Esophagus muscularis mucosa (tissue), 4 donors: ENCODE data around the gene PRKD1. TPM values are rescaled to one million over a fixed set of nuclear protein-coding genes. Genes with fewer than 3 reads are reported as not detected.

ENCODE experiments used
- DNase-seq: peaks from one replicate; pipeline ENCODE4 v3.0.0-alpha.2; 2017; ENCODE audit errors: extremely low spot score
- H3K27ac ChIP-seq, 4 donors: fragments of 200-600 bp; sonication (generic); replicated peaks in 1 of 4; 1 replicate in 3 of 4; 2 replicates in 1 of 4; pipeline ENCODE4 v1.5.1; 2016 to 2019; ENCODE audit warnings: mild to moderate bottlenecking in 1 of 4
- H3K27me3 ChIP-seq, 4 donors: fragments of 200-600 bp; sonication (generic); one replicate each; pipeline versions ENCODE4 v1.5.1 to v1.6.0; 2016 to 2019
- H3K36me3 ChIP-seq, 4 donors: fragments of 200-600 bp; sonication (generic); one replicate each; pipeline ENCODE4 v1.5.1; 2016 to 2019
- H3K4me1 ChIP-seq, 4 donors: fragments of 200-600 bp; sonication (generic); one replicate each; pipeline ENCODE4 v1.5.1; 2016 to 2019
- H3K4me3 ChIP-seq, 4 donors: fragments of 200-600 bp; sonication (generic); 1 replicate in 2 of 4; 2 replicates in 2 of 4; pipeline ENCODE4 v1.5.1; 2016 to 2019; ENCODE audit warnings: mild to moderate bottlenecking in 4 of 4, moderate library complexity in 1 of 4
- H3K9me3 ChIP-seq, 4 donors: fragments of 200-600 bp; sonication (generic); 1 replicate in 3 of 4; 2 replicates in 1 of 4; pipeline ENCODE4 v1.5.1; 2016 to 2019
- EP300 ChIP-seq: sonication (generic); formaldehyde crosslinking; IDR thresholded peaks from one replicate; pipeline ENCODE4 v1.6.1; 2017; ENCODE audit warnings: antibody characterized with exemption
- POLR2A ChIP-seq: fragments of 450-650 bp; IDR thresholded peaks from one replicate; pipeline ENCODE4 v1.6.1; 2017; ENCODE audit warnings: antibody characterized with exemption, moderate library complexity, mild to moderate bottlenecking, low read depth
- POLR2AphosphoS5 ChIP-seq, 2 donors: sonication (generic); formaldehyde crosslinking; IDR thresholded peaks; one replicate each; pipeline ENCODE4 v1.6.1; 2017; ENCODE audit warnings: antibody characterized with exemption in 2 of 2
- WGBS: methylation state at CpG from one replicate; pipeline ENCODE4 v1.1.5; 2018; 5-methylcytosine and 5-hydroxymethylcytosine counted together
- intact Hi-C: fragments of 100-400 bp; cut with DNase I; formaldehyde crosslinking; loops from one replicate; pipeline ENCODE4 v1.15.1; 2023
- total RNA-seq, 4 donors: library from RNA; depleted of rRNA; stranded (reverse); fragments of >200 nt; gene quantifications; one replicate each; pipeline versions ENCODE4 v1.1.0 to v1.2.1, GENCODE V29; 2016
- TF ChIP-seq, protein P1 (sequence below), 3 experiments: fragments of 200-600 bp in 2 of 3; fragments of 450-650 bp in 1 of 3; sonication (generic) in 2 of 3; IDR thresholded peaks; one replicate each; pipeline ENCODE4 v1.5.1; 2017 to 2019; ENCODE audit warnings: antibody characterized with exemption in 3 of 3, mild to moderate bottlenecking in 2 of 3, moderate library complexity in 1 of 3

Gene PRKD1
- total RNA-seq, 4 donors from 2014 or later, result 10.4 to 18.7 (median 14.0) TPM

DNA sequence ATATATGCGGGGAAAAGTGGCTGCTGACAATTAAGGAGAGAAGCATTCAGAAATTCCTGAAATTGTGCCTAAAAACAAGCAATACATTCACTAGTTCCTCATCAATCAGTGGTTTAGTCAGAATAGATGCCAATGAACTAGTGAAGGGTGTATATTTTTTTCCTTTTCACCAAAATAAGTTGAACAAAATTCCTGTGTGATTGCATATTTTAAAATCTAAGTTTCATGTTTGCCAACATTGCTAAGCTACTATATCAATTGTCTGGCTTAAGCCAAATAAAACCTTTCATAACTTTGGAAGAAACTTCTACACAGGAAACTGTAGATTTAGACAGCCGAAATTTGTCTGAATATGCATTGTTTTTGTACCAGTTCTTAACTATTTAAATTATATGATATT lies 8.7 kb downstream of the PRKD1 start:
- H3K27me3 ChIP-seq, result no peaks in the 10 kb centered on the region
- no peak overlapping the region for H3K4me3 ChIP-seq
- peaks cover 0 to 3% (median 0%) of the 10 kb centered on the region in 4 donors for H3K4me1 ChIP-seq
- DNase-seq, result no peak
- WGBS, result 71% methylated on average over 2 of the region's 2 CpGs
- no peaks in the 10 kb centered on the region for H3K36me3 ChIP-seq
- TF ChIP-seq, protein P1, sequence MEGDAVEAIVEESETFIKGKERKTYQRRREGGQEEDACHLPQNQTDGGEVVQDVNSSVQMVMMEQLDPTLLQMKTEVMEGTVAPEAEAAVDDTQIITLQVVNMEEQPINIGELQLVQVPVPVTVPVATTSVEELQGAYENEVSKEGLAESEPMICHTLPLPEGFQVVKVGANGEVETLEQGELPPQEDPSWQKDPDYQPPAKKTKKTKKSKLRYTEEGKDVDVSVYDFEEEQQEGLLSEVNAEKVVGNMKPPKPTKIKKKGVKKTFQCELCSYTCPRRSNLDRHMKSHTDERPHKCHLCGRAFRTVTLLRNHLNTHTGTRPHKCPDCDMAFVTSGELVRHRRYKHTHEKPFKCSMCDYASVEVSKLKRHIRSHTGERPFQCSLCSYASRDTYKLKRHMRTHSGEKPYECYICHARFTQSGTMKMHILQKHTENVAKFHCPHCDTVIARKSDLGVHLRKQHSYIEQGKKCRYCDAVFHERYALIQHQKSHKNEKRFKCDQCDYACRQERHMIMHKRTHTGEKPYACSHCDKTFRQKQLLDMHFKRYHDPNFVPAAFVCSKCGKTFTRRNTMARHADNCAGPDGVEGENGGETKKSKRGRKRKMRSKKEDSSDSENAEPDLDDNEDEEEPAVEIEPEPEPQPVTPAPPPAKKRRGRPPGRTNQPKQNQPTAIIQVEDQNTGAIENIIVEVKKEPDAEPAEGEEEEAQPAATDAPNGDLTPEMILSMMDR (IDR thresholded peaks at IDR 0.05), result no peak
- TF ChIP-seq EP300, result no peak
- TF ChIP-seq POLR2A, result no peak
- TF ChIP-seq POLR2AphosphoS5 (IDR thresholded peaks at IDR 0.05), result no peak
- H3K27ac ChIP-seq, result no peak overlapping the region
- no peaks in the 10 kb centered on the region for H3K9me3 ChIP-seq
- intact Hi-C loops, result no loop called here

DNA sequence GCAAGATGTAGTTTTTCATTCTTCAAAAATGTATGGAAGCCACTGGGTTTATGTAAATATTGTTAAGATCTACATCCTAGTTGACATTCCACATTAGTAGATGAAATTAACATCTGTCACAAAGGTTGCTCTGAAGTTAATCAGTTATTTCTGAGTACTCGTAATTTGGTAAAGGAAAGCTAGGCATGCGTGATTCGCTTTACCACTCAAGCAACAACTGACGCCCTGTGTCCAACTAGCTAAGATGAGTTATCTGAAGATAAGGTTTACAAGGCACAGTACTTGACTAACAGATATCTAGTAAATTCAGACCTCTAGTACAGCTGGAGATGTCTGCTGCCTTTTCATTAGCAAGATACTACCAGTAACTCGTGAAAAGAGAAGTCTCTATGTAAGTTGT lies 14.1 kb downstream of the PRKD1 start:
- TF ChIP-seq, protein P1 (IDR thresholded peaks at IDR 0.05), result no peak
- no peak for TF ChIP-seq POLR2A
- no peak for TF ChIP-seq POLR2AphosphoS5 (IDR thresholded peaks at IDR 0.05)
- H3K9me3 ChIP-seq, result peaks cover 0 to 4% (median 0%) of the 10 kb centered on the region in 4 donors
- H3K4me3 ChIP-seq, result no peak overlapping the region
- WGBS, result 92% methylated on average over 5 of the region's 5 CpGs
- intact Hi-C loops, result no loop called here
- H3K27ac ChIP-seq, result no peak overlapping the region
- no peaks in the 10 kb centered on the region for H3K36me3 ChIP-seq
- no peaks in the 10 kb centered on the region for H3K27me3 ChIP-seq
- H3K4me1 ChIP-seq, result no peaks in the 10 kb centered on the region
- no peak for DNase-seq

DNA sequence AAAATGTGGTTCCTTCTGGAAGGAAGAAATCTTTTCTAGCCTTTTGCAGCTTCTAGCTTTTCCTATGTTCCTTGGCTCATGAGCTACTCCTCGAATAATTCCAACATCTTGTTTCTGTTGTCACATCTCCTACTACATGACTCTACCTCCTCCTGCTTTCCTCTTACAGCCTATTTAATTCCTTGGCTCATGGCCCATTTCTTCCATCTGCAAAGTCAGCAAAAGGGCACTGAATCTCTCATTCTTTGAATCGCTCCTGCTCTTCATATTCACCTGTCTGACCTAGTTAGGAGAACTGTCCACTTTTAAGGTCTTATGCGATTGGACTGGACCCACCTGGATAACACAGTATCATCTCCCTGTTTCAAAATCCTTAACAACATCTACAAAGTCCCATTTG lies 15.8 kb downstream of the PRKD1 start:
- WGBS, result 82% methylated on average over 3 of the region's 3 CpGs
- DNase-seq, result no peak
- Histone ChIP-seq H3K4me3 (no peak overlapping the region), H3K27me3 (no peaks in the 10 kb centered on the region), H3K9me3 (peaks cover 0 to 4% (median 0%) of the 10 kb centered on the region in 4 donors), H3K4me1 (peaks cover 0 to 10% (median 7%) of the 10 kb centered on the region in 4 donors), H3K27ac (no peak overlapping the region), H3K36me3 (no peaks in the 10 kb centered on the region)
- intact Hi-C loops, result no loop called here
- TF ChIP-seq POLR2A (no peak), EP300 (no peak), POLR2AphosphoS5 (IDR thresholded peaks at IDR 0.05) (no peak)
- TF ChIP-seq, protein P1 (IDR thresholded peaks at IDR 0.05), result no peak

DNA sequence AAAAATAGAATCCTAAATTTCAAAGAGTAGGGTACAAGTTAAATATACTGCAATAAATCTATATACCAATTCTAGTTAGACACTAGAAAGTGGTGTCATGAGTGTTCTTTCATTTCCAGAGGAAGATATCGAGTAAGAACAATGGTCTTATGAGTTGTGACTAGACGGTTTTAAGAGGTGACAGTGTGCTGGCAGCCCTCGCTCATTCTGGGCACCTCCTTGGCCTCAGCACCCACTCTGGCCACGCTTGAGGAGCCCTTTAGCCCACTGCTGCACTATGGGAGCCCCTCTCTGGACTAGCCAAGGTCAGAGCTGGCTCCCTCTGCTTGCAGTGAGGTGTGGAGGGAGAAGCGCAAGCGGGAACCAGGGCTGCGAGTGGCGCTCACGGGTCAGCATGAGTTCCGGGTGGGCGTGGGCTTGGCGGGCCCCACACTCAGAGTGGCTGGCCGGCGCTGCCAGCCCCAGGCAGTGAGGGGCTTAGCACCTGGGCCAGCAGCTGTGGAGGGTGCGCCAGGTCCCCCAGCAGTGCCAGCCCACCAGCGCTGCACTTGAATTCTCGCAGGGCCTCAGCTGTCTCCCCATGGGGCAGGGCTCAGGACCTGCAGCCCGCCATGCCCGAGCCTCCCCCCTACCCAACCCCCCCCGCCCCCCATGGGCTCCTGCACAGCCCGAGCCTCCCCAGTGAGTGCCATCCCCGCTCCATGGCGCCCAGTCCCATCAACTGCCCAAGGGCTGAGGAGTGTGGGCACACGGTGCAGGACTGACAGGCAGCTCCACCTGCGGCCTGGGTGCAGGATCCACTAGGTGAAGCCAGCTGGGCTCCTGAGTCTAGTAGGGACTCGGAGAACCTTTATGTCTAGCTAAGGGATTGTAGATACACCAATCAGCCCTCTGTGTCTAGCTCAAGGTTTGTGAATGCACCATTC lies 18.7 kb downstream of the PRKD1 start:
- Histone ChIP-seq H3K36me3 (no peaks in the 10 kb centered on the region), H3K27me3 (no peaks in the 10 kb centered on the region), H3K9me3 (peaks cover 0 to 4% (median 0%) of the 10 kb centered on the region in 4 donors), H3K4me1 (peaks cover 5 to 18% (median 16%) of the 10 kb centered on the region in 4 donors), H3K27ac (no peak overlapping the region), H3K4me3 (no peak overlapping the region)
- WGBS, result 95% methylated on average over 17 of the region's 26 CpGs
- intact Hi-C loops, result no loop called here
- DNase-seq, result no peak
- TF ChIP-seq POLR2A, result no peak
- TF ChIP-seq EP300, result no peak
- TF ChIP-seq POLR2AphosphoS5 (IDR thresholded peaks at IDR 0.05), result no peak
- TF ChIP-seq, protein P1 (IDR thresholded peaks at IDR 0.05), result no peak
